ENCODE data around the gene STK24.
"Not testable (repeated sequence)": the region's sequence is repeated elsewhere in the genome, so short reads cannot be mapped to it uniquely, and the experiment has no call there.

The STK24 gene

DNA sequence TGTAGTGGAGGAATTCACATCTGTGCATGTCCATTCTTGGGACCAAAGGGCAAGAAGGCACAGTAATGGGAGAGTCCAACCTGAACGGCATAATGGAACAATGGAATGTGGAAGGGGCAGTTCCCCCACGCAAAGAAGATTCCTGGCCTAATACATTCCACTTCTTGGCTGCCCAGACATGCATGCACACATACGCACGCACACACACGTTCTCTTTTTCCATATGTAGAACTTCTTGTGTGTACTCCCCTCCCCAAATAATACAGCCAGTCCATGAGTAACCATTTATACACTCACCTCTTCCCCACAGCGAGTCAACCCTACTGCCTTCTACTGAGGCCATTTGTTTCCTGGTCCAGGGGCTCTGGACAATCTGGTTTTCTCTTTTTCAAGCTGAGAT lies 6.0 kb upstream of the STK24 start:
- DNase-seq (ENCODE audit: low read depth in 2 of 2), result no peak

DNA sequence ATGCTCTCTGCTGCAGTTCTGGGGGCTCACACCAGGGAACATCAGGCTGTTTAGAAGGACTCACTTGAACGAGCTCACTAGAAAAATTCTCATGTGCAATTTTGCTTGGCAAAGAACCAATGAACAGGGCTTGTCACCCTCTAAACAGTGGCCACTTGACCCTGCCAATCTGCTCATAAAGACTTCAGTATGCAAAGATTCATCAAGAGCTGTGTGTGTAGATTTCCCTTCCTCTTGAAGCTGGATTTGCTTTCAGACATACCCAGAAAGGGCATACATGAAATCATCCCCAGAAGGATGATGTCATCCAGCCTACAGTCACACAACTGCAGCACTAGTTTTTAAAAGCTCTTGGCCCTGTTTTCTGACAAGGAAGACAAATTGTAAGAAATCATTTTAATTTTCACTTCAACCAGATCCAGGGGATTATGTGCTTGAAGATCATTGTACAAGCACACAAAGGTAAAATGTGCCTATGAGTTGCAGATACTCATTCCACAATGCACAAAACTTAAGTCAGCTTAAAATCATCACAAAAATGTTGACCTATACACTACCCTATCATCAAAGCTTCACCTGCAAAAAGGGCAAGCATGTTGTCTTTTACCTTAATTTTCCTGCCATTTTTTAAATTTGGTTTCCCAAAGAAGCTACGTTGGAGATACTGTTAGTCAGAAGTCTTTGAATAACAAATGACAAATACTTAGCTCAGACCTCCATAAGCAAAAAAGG lies 5.2 kb upstream of the STK24 start:
- no peak for DNase-seq (ENCODE audit: low read depth in 2 of 2)

DNA sequence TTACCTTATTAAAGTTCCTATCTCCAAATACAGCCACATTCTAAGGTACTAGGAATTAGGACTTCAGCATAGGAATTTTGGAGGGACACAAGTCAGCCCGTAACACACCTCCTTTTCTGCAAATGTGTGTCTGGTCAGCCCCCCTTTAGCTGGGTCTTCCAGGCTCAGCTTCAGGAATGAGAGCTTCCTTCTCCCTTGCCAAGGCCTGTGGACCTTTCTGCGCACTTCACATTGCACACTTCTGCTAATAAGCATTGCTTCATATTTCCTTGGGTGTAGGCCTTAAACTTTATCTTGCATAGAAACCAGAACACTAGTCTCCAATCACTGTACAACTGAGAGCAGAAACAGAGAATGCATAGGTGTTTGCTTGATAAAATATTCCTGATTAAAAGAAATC lies 4.5 kb upstream of the STK24 start:
- DNase-seq (ENCODE audit: low read depth in 2 of 2), result no peak

DNA sequence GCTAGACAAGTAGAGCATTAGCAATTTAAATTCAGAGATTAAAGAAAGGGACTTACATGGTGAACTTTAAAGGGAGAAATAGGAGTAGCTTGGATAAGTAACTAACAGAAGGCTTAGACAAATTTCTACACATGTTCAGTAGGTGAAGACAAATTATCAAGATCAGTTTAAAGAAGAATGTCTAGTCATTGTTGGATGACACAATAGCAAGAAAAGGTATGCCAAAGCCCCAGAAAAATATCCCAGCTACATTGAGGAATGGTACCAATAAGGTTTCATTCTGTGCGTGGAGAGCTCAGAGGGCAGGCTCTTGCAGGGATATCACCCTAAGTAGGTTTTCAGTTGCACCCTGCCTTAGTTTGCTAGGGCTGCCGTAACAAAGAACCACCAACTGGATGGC lies 3.5 kb upstream of the STK24 start:
- DNase-seq (ENCODE audit: low read depth in 2 of 2), result no peak

DNA sequence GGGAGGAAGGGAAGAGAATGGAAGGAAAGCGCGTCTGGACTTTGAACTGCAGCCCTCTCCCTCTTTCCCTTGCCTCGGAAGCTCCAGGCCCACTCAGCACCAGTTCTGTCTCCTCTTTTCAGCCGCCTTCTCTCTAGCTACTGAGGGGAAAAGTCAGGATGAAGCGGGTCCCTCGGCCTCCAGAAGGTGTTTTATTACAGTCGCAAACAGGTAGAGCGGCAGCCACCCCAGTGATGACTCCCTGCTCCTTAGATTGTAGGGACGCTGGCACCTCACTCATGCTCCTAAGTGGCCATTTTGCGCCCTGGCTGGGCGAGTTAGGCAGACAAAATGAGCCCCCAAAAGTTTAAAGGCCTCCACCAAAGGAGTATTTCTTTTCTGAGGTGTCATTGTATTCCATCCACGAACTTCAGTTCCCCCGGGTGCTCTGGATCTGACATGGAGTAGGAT lies 954 bp upstream of the STK24 start:
- no peak for DNase-seq (ENCODE audit: low read depth in 2 of 2)

DNA sequence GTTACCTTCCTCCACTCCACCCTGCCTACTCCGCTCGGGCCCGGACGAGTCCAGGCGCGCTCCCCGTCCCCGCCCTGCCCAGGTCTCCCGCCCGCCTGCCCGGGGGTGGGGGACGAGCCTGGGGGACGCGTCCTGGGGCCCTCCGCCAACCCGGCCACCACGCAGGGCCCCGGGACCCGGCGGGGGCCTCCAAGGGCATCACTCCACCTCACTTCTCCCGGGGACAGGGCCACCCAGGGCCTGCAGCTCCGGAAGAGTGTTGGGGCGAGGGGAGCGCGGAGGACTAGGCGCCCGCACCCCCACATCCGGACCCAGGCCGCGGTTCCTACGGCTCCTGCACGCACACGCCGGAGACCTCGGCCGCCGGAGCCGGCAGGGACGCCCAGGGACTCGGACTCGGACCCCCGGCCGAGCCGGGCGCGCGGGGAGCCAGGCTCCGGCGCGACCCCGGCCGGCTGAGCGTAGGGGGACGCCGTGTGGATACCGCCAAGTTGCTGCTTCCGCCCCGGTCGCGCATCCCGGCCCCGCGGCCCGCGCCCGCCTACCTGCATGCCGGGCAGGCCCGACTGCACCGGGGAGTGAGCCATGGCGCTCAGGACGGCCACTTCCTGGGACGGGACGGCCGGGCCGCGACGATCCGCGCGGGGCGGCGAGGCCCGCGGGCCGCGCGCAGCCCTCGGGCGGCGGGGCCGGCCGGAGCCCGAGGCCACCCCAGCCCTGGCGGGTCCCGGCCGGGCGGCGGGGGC lies 534 bp downstream of the STK24 start:
- peak in 1 of 2 donors; percentile 36 for DNase-seq (ENCODE audit: low read depth in 2 of 2)

DNA sequence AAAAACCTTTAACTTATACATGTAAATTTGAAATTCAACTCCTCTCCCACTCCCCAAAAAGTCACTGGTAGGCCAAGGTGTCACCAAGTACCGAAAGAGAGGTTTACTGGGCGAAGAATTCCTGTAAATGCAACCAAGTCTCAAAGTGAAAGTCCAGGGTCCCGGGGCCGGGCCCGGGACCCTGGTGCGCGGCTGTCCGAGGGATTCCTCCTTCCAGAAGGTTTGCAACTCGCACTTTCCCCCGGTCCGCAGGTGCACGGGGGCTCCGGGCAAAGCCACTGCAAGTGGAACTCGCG lies 1.1 kb downstream of the STK24 start:
- DNase-seq (ENCODE audit: low read depth in 2 of 2), result no peak

DNA sequence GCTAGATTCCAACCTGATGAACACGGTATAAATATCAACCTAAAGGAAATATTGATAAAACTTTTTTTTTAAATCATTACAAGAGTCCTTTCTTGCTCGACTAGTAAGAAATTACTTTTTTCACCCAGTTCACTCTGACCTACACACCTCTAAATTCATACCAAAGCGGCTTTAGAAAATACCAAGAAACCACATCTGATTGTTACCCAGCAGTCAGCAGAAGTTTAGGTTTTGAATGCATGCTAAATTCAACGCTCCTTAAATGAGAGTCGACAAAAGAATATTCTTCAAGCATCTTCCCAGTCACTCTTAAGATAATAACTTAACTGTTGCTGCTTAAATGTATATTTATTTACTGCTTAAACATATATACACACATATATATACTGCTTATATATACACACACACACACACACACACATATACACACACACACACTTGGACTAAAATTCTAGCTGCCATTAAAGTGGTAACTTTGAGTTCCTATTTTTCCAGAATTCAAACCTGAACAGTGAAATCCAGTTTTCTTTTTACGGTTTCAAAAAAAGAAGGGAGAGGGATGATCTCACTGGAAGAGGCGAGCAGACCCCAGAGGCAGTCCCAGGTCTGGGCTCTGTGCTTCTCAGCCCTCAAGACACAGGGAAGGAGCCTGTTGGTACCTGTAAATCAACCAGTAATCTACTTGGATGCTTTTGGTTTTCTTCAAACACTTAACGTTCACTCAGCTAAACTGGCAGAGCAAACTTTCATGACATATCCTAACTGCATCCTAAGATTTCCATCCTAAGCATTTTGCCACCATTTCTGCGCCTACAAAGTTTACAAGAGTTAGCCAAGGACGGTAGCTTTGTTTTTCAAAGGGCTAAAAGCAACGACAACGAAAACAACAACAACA lies 1.7 kb downstream of the STK24 start:
- DNase-seq (ENCODE audit: low read depth in 2 of 2), result no peak

DNA sequence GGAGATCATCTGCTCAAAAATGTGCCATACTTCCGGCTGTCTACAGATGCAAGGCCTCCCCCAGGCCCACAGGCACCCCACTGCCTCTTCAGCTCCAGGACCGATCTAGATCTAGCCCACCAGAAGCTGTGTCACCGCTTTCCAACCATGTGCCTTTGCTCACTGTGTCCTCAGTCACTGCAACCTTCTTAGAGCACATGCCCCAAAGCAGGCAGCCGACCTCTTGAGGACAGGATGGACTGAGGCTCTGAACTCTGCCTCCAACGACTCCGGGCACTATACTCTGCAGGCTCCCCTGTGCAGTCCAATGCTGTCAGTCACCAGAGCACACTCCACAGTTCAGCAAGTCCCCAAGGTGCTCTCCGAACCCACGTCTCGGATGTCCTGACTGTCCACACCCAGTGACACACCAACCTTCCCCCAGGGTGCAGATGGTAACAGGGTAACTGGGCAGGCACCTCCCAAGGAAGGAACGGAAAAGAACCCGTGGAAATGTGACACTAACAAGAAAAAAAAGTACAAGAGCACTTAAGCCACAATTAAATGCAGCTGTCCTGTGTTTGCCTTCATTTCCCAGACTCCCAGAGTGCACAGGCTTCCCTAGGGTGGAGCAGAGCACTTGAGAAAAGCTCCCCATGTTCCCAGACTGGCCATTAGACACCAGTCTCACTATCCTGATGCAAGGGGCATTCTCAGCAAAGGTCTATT lies 4.8 kb downstream of the STK24 start:
- DNase-seq (ENCODE audit: low read depth in 2 of 2), result no peak

DNA sequence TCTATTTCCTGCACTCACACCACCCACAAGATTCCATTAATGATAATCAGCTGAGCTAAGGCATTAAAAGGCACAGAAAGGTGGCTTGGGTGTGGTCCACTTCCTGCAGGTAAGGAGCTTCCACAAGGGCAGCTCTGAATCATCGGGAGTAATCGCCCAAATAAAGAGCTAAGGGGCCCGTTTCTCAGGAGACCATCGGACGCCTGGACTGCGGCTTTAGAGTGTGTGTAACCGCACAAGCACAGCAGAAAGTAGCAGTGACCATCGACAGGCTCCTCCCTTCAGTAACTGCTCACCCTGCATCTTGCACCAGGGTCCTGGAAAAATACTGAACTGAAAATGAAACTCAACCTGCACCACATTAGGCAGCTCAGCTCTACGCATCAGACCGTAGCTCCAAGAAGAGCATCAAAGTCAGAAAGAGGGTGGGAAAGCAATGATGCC lies 6.0 kb downstream of the STK24 start:
- no peak for DNase-seq (ENCODE audit: low read depth in 2 of 2)

DNA sequence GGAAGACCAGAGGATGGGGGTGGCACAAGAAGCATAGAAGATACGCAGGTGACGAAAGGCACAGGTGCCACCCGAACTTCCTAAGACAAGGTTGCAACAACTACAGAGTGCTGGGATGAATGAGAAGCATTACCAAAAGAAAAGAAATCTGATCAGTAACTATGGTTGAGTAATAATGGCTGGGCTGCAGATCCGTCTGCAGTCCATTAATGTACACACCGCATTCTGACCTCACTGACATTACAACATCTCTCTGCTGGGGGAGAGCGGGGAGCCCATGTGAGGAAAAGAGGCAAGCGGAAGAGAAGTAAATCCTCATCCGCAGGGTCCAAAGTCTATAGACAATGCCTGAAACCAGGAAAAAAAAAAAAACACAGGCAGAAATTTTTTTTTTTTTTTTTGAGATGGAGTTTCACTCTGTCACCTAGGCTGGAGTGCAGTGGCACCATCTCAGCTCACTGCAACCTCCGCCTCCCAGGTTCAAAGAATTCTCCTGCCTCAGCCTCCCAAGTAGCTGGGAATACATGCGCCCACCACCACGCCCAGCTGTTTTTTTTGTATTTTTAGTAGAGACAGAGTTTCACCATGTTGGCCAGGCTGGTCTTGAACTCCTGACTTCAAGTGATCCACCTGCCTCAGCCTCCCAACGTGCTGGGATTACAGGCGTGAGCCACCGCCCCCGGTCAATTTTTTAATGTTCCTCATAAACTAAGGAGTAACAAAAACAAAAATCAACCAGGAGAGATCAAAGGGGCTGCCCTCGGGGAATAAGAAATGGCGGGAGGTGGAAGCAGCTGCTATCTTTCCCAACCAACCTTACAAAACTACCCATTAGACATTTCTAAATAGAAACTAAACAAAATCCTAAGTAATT lies 7.2 kb downstream of the STK24 start:
- DNase-seq (ENCODE audit: low read depth in 2 of 2), result not testable (repeated sequence)

DNA sequence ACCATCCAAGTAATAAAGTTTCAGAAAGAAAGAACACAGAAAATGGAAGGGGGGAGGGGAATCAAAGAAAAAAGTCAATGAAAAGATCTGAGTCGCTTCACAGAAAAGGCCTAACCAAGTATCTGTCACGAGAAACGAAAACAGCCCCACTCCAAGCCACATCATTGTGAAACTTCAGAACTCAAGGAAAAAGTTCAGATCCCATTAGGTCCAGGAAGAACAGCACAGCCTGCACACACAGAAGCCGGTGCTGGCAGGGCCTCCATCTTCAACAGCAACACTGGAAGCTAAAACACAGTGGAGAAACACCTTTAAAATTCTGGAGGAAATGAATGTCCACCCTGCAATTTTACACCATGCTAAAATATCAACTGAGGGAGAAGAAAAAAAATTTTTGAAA lies 8.0 kb downstream of the STK24 start:
- DNase-seq (ENCODE audit: low read depth in 2 of 2), result no peak

DNA sequence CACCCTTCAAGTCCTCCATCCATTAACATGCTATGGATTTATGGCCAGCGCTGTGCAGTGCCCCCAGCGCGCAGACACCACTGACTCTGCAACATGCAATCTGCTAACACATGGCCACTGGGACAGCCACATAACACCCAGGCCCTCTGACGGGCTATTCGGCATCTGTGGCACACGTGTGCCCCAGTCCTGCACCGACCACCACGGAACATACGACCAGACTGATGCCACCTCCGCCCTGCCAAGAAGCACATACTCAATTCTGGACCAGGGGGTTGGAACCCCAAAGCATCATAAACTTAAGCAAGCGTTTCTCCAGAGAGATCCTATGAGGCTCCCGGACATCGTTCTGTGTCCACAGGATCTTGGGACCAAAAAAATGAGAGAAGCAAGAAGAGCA lies 9.8 kb downstream of the STK24 start:
- no peak for DNase-seq (ENCODE audit: low read depth in 2 of 2)

DNA sequence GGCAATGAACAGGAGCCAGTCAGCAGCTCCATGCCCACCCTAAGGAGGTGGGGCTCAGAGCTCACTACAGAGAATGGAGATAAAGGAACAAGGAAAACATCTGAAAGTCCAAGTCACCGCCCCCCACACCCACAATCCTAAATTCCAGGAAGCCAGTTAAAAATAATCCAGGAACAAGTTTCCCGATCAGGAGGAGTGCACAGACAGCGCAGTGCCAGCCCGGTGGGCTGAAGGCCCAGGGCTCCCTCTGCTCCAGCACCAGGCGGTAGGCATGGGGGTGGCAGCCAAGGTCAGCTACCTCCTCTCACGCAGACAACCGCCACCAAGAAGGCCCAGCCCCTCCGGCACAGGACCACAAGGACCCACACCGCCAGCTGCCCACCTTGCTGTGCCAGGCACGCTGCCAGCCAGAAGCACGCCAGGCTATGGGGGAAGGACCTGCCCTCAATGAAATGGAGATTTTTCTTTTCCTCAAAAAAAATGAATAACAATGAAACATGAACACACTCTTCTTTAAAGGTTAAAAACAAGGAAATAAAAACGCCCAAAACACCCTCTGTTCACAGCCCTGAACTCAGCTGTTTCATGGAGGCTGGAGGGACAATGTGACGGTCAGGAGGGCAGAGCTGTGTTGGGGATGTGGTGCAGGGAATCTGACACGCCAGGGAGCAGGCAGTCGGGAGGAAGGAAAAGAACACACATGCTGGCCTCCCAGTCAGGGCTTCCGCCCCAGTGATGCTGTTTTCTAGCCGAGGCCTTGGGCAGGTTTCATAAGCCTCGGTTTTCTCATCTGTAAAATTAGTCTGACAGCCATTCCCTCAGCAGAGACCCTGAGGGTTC lies 11.0 kb downstream of the STK24 start:
- DNase-seq (ENCODE audit: low read depth in 2 of 2), result no peak

DNA sequence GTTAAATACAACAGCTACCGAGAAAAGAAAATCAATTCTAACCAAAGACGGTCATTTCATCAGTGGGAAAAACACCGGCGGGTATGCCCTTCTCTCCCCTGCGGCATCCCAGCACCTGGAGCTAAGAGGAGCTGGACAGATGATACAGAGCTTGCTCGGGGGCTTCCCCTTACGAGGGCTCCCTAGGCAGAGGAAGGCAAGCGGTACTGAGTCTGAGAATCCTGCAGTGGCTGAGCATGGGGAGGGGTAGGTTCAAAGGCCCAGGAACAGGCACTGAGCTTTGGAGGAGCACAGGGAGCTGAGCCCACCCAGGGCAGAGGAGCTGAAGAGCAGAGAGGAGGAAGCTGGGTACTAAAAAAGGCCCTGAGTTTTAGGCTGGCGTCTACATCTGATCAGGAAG lies 12.7 kb downstream of the STK24 start:
- no peak for DNase-seq (ENCODE audit: low read depth in 2 of 2)

DNA sequence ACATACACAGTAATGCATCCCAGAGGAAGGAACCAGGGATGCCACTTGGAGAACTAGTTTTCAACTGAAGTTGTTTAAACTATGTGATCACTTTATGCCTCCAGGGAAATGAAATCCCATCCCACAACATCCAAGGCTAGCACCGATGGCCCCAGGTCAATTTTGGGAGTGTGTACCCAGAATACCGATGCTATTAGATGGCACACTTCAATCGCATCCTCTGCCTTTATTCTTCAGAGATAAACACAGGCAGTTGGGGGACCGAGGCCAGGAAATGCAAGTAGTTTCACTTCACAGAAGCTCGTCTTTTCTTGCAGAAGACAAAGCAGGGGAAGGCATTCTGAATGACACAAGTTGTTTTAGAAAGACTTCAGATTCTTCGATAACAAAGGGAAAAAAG lies 13.8 kb downstream of the STK24 start:
- no peak for DNase-seq (ENCODE audit: low read depth in 2 of 2)

DNA sequence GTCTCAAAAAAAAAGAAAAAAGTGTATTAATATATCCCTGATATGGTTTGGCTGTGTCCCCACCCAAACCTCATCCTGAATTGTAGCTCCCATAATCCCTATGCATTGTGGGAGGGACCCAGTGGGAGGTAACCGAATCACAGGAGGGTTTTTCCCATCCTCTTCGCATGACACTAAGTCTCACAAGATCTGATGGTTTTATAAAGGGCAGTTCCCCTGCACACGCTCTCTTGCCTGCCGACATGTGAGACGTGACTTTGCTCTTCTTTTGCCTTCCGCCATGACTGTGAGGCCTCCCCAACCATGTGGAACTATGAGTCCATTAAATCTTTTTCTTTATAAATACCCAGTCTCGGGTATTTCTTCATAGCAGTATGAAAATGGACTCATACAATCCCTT lies 17.7 kb downstream of the STK24 start:
- DNase-seq (ENCODE audit: low read depth in 2 of 2), result no peak

DNA sequence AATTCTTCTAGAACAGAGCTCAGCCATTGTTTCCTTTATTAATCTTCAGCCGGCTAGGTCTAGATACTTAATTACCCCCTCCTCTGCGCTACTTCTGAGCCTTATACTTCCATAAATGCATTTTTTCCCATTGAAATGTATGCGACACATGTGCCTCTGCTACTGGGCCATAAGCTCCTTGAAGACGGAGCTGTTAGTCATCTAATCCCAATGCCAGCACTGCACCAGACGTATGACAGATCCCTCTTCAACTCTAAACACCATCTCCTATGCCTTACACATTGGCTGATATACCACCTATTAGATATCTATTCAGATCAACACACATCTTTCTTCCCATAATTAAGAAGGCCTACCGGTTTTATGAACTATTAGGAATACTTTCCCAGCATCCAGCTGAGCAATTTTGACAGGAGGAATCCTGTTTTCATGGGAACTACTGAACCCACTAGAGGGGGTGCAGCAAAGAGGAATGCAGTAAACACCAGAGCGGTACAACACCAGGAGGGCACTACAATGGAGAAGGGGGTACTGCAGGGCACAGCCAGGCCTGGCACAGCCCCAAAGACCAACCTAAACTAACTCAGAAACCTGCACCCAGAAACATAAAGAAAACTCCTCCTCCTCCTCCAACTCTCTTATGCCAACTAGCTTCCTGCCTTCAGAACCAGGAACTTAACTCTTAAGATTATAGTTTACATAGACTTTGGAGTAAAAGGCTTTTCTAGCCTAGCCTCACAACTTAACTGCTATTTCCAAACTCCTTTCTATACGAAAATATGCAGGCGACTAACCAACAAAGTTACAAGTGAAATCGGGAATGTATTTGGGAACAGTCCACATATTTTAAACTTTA lies 18.7 kb downstream of the STK24 start:
- DNase-seq (ENCODE audit: low read depth in 2 of 2), result no peak
